H1 (cell line): Measurements from ENCODE around the gene GALNT13. TPM values are rescaled to one million over a fixed set of nuclear protein-coding genes. Genes with fewer than 3 reads are reported as not detected.

Experiments
- CTCF ChIA-PET: fragments of 300-600 bp; sonication (Branson Sonifier 250); formaldehyde crosslinking; loops from one replicate; lab custom pipeline; 2021; ENCODE audit not compliant: partially characterized antibody; lab: Charles Lee
- POLR2A ChIA-PET: fragments of 300-600 bp; sonication (Branson Sonifier 250); formaldehyde crosslinking; loops from one replicate; lab custom pipeline; 2021; ENCODE audit warnings: inconsistent platforms; ENCODE audit not compliant: partially characterized antibody; lab: Charles Lee
- DNase-seq, 2 experiments: peaks; one replicate each; pipeline versions ENCODE4 v3.0.0 to v3.0.0-alpha.2; 2010 to 2022; ENCODE audit warnings: low spot score in 2 of 2, low read depth in 1 of 2, mixed read lengths in 1 of 2
- FAIRE-seq: peaks from 2 replicates; lab custom pipeline; 2011; peaks lifted over from hg19 to GRCh38; lab: Jason Lieb, UNC
- H2AFZ ChIP-seq: 2 replicates; pipeline ENCODE4 v1.8.1; 2012; ENCODE audit warnings: low read length, inconsistent platforms
- H2AK5ac ChIP-seq: 2 replicates; pipeline ENCODE4 v1.6.1; 2013; ENCODE audit warnings: low read depth, low read length
- H2BK120ac ChIP-seq: replicated peaks from 2 replicates; pipeline ENCODE3; 2013; ENCODE audit warnings: low read depth, low read length, inconsistent platforms
- H2BK12ac ChIP-seq: 2 replicates; pipeline ENCODE4 v1.6.1; 2013; ENCODE audit warnings: low read depth, low read length
- H2BK15ac ChIP-seq: 2 replicates; pipeline ENCODE4 v1.6.1; 2013; ENCODE audit warnings: low read length
- H2BK20ac ChIP-seq: 2 replicates; pipeline ENCODE4 v1.6.1; 2013; ENCODE audit warnings: low read length
- H2BK5ac ChIP-seq: 2 replicates; pipeline ENCODE4 v1.6.1; 2013; ENCODE audit warnings: low read depth, low read length
- H3K14ac ChIP-seq: 2 replicates; pipeline ENCODE4 v1.6.1; 2013; ENCODE audit warnings: inconsistent platforms; ENCODE audit not compliant: insufficient read length
- H3K18ac ChIP-seq: 2 replicates; pipeline ENCODE4 v1.6.1; 2013; ENCODE audit warnings: low read length; ENCODE audit errors: extremely low read depth
- H3K23ac ChIP-seq: 2 replicates; pipeline ENCODE4 v1.6.1; 2013; ENCODE audit warnings: inconsistent platforms; ENCODE audit not compliant: insufficient read length
- H3K23me2 ChIP-seq: 2 replicates; pipeline ENCODE4 v1.6.1; 2013; ENCODE audit warnings: low read depth, low read length
- H3K27ac ChIP-seq: 2 replicates; pipeline ENCODE4 v1.6.1; 2011; ENCODE audit warnings: low read depth, low read length, inconsistent platforms
- H3K27me3 ChIP-seq, 4 experiments: replicated peaks in 1 of 4; 1 replicate in 1 of 4; 2 replicates in 3 of 4; pipeline versions ENCODE4 v1.6.1 to v1.8.1; 2011 to 2013; ENCODE audit warnings: low read length in 3 of 4, mild to moderate bottlenecking in 3 of 4, inconsistent platforms in 2 of 4, mixed read lengths in 2 of 4, moderate library complexity in 1 of 4; ENCODE audit not compliant: control insufficient read depth in 3 of 4, insufficient read depth in 3 of 4; ENCODE audit errors: extremely low read depth in 1 of 4
- H3K36me3 ChIP-seq, 4 experiments: 2 replicates each; pipeline versions ENCODE4 v1.6.1 to v1.8.1; 2011 to 2013; ENCODE audit warnings: mild to moderate bottlenecking in 4 of 4, low read length in 3 of 4, moderate library complexity in 2 of 4, control low read depth in 1 of 4, inconsistent platforms in 1 of 4; ENCODE audit not compliant: insufficient read depth in 4 of 4, control insufficient read depth in 2 of 4
- H3K4ac ChIP-seq: replicated peaks from 2 replicates; pipeline ENCODE3; 2013; ENCODE audit warnings: low read length, low read depth, mixed read lengths, inconsistent platforms; ENCODE audit not compliant: insufficient read length
- H3K4me1 ChIP-seq, 4 experiments: replicated peaks in 1 of 4; 1 replicate in 1 of 4; 2 replicates in 3 of 4; pipeline versions ENCODE4 v1.6.1 to v1.8.1; 2011 to 2013; ENCODE audit warnings: low read length in 3 of 4, inconsistent platforms in 2 of 4, mixed read lengths in 1 of 4; ENCODE audit not compliant: insufficient read depth in 4 of 4, control insufficient read depth in 3 of 4
- H3K4me2 ChIP-seq, 2 experiments: 2 replicates each; pipeline versions ENCODE4 v1.6.1 to v1.8.1; 2011 to 2013; ENCODE audit warnings: low read depth in 2 of 2, low read length in 2 of 2, control low read depth in 1 of 2, inconsistent platforms in 1 of 2, mild to moderate bottlenecking in 1 of 2; ENCODE audit not compliant: insufficient read depth in 1 of 2
- H3K4me3 ChIP-seq, 4 experiments: fragments of 200-600, 300-600 bp in 1 of 4; sonication (generic), shearing (Covaris generic), sonication (Bioruptor Twin) in 1 of 4; 2 replicates each; pipeline versions ENCODE4 v1.5.1 to v1.8.1; 2011 to 2016; ENCODE audit warnings: low read length in 4 of 4, low read depth in 3 of 4, control low read depth in 2 of 4, inconsistent platforms in 2 of 4, mild to moderate bottlenecking in 2 of 4, mixed read lengths in 1 of 4, moderate library complexity in 1 of 4; ENCODE audit not compliant: insufficient read depth in 2 of 4; ENCODE audit errors: extremely low read depth in 1 of 4
- H3K56ac ChIP-seq: replicated peaks from 2 replicates; pipeline ENCODE3; 2013; ENCODE audit warnings: low read depth, mild to moderate bottlenecking, mixed read lengths, low read length, inconsistent platforms; ENCODE audit not compliant: insufficient read length
- H3K79me1 ChIP-seq: 2 replicates; pipeline ENCODE4 v1.6.1; 2013; ENCODE audit warnings: low read depth, low read length, control low read depth
- H3K79me2 ChIP-seq, 2 experiments: 2 replicates each; pipeline versions ENCODE4 v1.6.1 to v1.8.1; 2012 to 2013; ENCODE audit warnings: low read length in 2 of 2, mild to moderate bottlenecking in 2 of 2, inconsistent platforms in 1 of 2; ENCODE audit not compliant: insufficient read depth in 2 of 2, control insufficient read depth in 1 of 2
- H3K9ac ChIP-seq, 4 experiments: replicated peaks in 1 of 4; 1 replicate in 1 of 4; 2 replicates in 3 of 4; pipeline versions ENCODE4 v1.6.1 to v1.8.1; 2011 to 2013; ENCODE audit warnings: low read depth in 3 of 4, low read length in 3 of 4, control low read depth in 2 of 4, mild to moderate bottlenecking in 2 of 4, moderate library complexity in 2 of 4, inconsistent platforms in 1 of 4; ENCODE audit errors: extremely low read depth in 1 of 4
- H3K9me3 ChIP-seq, 2 experiments: 2 replicates each; pipeline versions ENCODE4 v1.6.1 to v1.8.1; 2012 to 2013; ENCODE audit warnings: mild to moderate bottlenecking in 2 of 2, moderate library complexity in 2 of 2, control low read depth in 1 of 2, inconsistent platforms in 1 of 2, low read depth in 1 of 2, low read length in 1 of 2, mixed read lengths in 1 of 2; ENCODE audit not compliant: insufficient read depth in 2 of 2
- H4K20me1 ChIP-seq, 2 experiments: replicated peaks in 1 of 2; 2 replicates each; pipeline versions ENCODE3 to v1.8.1; 2011 to 2013; ENCODE audit warnings: inconsistent platforms in 2 of 2, low read length in 2 of 2, mild to moderate bottlenecking in 1 of 2; ENCODE audit not compliant: insufficient read depth in 2 of 2, control insufficient read depth in 1 of 2
- H4K5ac ChIP-seq: 2 replicates; pipeline ENCODE4 v1.6.1; 2013; ENCODE audit warnings: low read length, low read depth, mixed read lengths, inconsistent platforms; ENCODE audit not compliant: insufficient read length
- H4K8ac ChIP-seq: 2 replicates; pipeline ENCODE4 v1.8.0; 2013; ENCODE audit warnings: mild to moderate bottlenecking, moderate library complexity, low read length, inconsistent platforms; ENCODE audit not compliant: insufficient read depth; ENCODE audit errors: extremely low read depth
- H4K91ac ChIP-seq: replicated peaks from 2 replicates; pipeline ENCODE3; 2013; ENCODE audit warnings: low read length, mixed read lengths, inconsistent platforms; ENCODE audit not compliant: insufficient read length
- EZH2 ChIP-seq: fragments of 200-600 bp; sonication (generic); IDR thresholded peaks from 2 replicates; pipeline ENCODE4 v1.7.1; 2012; ENCODE audit warnings: low read depth, mild to moderate bottlenecking, moderate library complexity, low read length, inconsistent platforms; ENCODE audit not compliant: severe bottlenecking
- KDM4A ChIP-seq: IDR thresholded peaks from one replicate; pipeline ENCODE4 v1.7.1; 2012; ENCODE audit warnings: low read depth, mild to moderate bottlenecking, moderate library complexity, low read length, inconsistent platforms; ENCODE audit not compliant: severe bottlenecking
- PHF8 ChIP-seq: fragments of 200-600 bp; sonication (generic); conservative IDR thresholded peaks from 2 replicates; pipeline ENCODE4 v1.7.1; 2012; ENCODE audit warnings: low read depth, mild to moderate bottlenecking, inconsistent platforms, low read length, moderate library complexity
- POLR2A ChIP-seq, 2 experiments: IDR thresholded peaks; 1 replicate in 1 of 2; 2 replicates in 1 of 2; pipeline ENCODE4 v1.6.1; 2011; ENCODE audit warnings: low read depth in 2 of 2, low read length in 2 of 2, mild to moderate bottlenecking in 2 of 2; ENCODE audit errors: control extremely low read depth in 1 of 2
- RAD21 ChIP-seq, 2 experiments: IDR thresholded peaks in 1 of 2; conservative IDR thresholded peaks in 1 of 2; 2 replicates each; pipeline ENCODE4 v1.6.1; 2011; ENCODE audit warnings: low read depth in 2 of 2, low read length in 2 of 2, improper control_type of control experiment in 1 of 2, inconsistent platforms in 1 of 2, mild to moderate bottlenecking in 1 of 2, moderate library complexity in 1 of 2
- SIRT6 ChIP-seq: IDR thresholded peaks from one replicate; pipeline ENCODE4 v1.7.1; 2012; ENCODE audit warnings: low read length, inconsistent platforms
- WGBS, 2 experiments: shearing (Covaris generic) in 1 of 2; methylation state at CpG; one replicate each; pipeline versions ENCODE4 v1.1.6 to v1.1.7; 2013 to 2015; ENCODE audit warnings: low lambda C conversion rate in 2 of 2, mixed read lengths in 2 of 2, inconsistent platforms in 1 of 2, low coverage in 1 of 2, missing lambda C conversion rate in 1 of 2; ENCODE audit not compliant: insufficient replicate concordance in 2 of 2, insufficient coverage in 1 of 2, insufficient read length in 1 of 2; ENCODE audit errors: extremely low coverage in 1 of 2, missing lambda C conversion rate in 1 of 2; 5-methylcytosine and 5-hydroxymethylcytosine counted together
- long read RNA-seq, 2 experiments: library from RNA in 1 of 2; library from capped mRNA in 1 of 2; stranded (forward); transcript quantifications; one replicate each; pipeline ENCODE4 v2.0.0, GENCODE V29; 2021; ENCODE audit warnings: inconsistent platforms in 1 of 2
- polyA minus RNA-seq, 3 experiments: library from RNA; depleted of rRNA, polyadenylated mRNA; stranded (reverse); fragments of >200 nt; gene quantifications; 1 replicate in 2 of 3; 2 replicates in 1 of 3; pipeline ENCODE4 v1.2.3, GENCODE V29; 2011
- polyA plus RNA-seq, 7 experiments: library from polyadenylated mRNA; depleted of rRNA in 3 of 7; stranded (reverse) in 5 of 7; unstranded in 2 of 7; fragments of >200 nt in 5 of 7; fragments of 200-250 nt in 2 of 7; gene quantifications; 1 replicate in 5 of 7; 2 replicates in 1 of 7; 4 replicates in 1 of 7; pipeline versions ENCODE4 v1.2.1 to v1.2.3, GENCODE V29; 2011 to 2013; ENCODE audit warnings: missing spikeins in 2 of 7, mixed read lengths in 2 of 7
- total RNA-seq: library from RNA; stranded (reverse); fragmentation: NEBNext Ultra II Directional; extraction: Animal tissue kit (Norgen Biotek cat#: 25700); gene quantifications from 2 replicates; pipeline ENCODE4 v1.2.1, GENCODE V29; 2021

The GALNT13 gene
- total RNA-seq (9.6 and 10.4 TPM in 2 replicates), polyA plus RNA-seq (2011; rRNA removed) (1.4 and 3.2 TPM in 2 replicates), polyA minus RNA-seq (2011; rRNA and poly(A)+ RNA removed) (4.2 and 5.1 TPM in 2 replicates)
- 3.1 TPM for polyA plus RNA-seq (2011; cell fraction: cytosol; rRNA removed)
- 1.8 TPM for polyA plus RNA-seq (2011; cell fraction: nucleus; rRNA removed)
- polyA plus RNA-seq (2012, experiment 1 of 2), result 4.1 to 6.2 TPM (median 4.7 TPM) in 4 replicates
- polyA plus RNA-seq (2012, experiment 2 of 2), result 1.7 TPM
- polyA plus RNA-seq (2013, experiment 1 of 2), result 5.5 TPM
- polyA plus RNA-seq (2013, experiment 2 of 2), result 5.5 TPM
- polyA minus RNA-seq (2011; cell fraction: cytosol; rRNA and poly(A)+ RNA removed), result 3.7 TPM
- 13.4 TPM for polyA minus RNA-seq (2011; cell fraction: nucleus; rRNA and poly(A)+ RNA removed)
- long read RNA-seq, experiment 1, partial matches to known transcripts, result 5 of 11 reads
- long read RNA-seq, experiment 1, other reads (novel, unspliced or antisense), result 6 of 11 reads
- long read RNA-seq, experiment 2, partial matches to known transcripts, result 0 of 2 reads
- long read RNA-seq, experiment 2, other reads (novel, unspliced or antisense), result 2 of 2 reads

GRCh38 chr2:153871231-153872221 lies at the start of gene GALNT13:
GALNT13 (plus strand) TSS chr2:153871922.
- Histone ChIP-seq H3K4ac (no peak within 1 kb of the TSS), H4K91ac (peak within 1 kb of the TSS; percentile 51), H3K79me2 (peaks cover 0 to 13% of the 10 kb centered on the region in 2 experiments; a peak in 1 of 4 replicates), H2BK20ac (no peak within 1 kb of the TSS), H4K5ac (peak within 1 kb of the TSS; percentile 39), H2AFZ (peak within 1 kb of the TSS; percentile 56; the same call in 1 of the 2 replicates), H3K4me2 (peak within 1 kb of the TSS; percentile 97 to 98), H3K27ac (peak within 1 kb of the TSS; percentile 29; the same call in 1 of the 2 replicates), H3K23ac (no peak within 1 kb of the TSS), H2BK120ac (no peak within 1 kb of the TSS), H3K9ac (peak within 1 kb of the TSS; percentile 56 to 85 (median 64)), H3K27me3 (peaks cover 2 to 27% (median 21%) of the 10 kb centered on the region in 4 experiments), H3K56ac (peak within 1 kb of the TSS; percentile 47), H4K20me1 (peaks cover 13 to 15% of the 10 kb centered on the region in 2 experiments), H3K36me3 (no peaks in the 10 kb centered on the region), H3K14ac (no peak within 1 kb of the TSS), H2AK5ac (0 out of 2 replicates have a peak within 1 kb of the TSS, but pooled peaks have one; percentile 19), H3K18ac (peak within 1 kb of the TSS; percentile 88), H2BK5ac (no peak within 1 kb of the TSS), H3K23me2 (peaks cover 17% of the 10 kb centered on the region), H3K4me3 (peak within 1 kb of the TSS; percentile 66 to 85 (median 78)), H3K79me1 (no peaks in the 10 kb centered on the region), H4K8ac (peak within 1 kb of the TSS; percentile 85), H2BK15ac (no peak within 1 kb of the TSS), H3K4me1 (peaks cover 0 to 5% (median 1%) of the 10 kb centered on the region in 4 experiments; a peak in 2 of 7 replicates), H3K9me3 (no peaks in the 10 kb centered on the region), H2BK12ac (no peak within 1 kb of the TSS)
- POLR2A ChIA-PET, result interaction anchor here (0.6 to 1.9 kb wide), 4 partner anchors 15 to 821 kb away, joined by 3 to 11 read pairs (median 4); no protein-coding TSS in a partner anchor
- CTCF ChIA-PET, result interaction anchor here (0.5 to 1.5 kb wide), 6 partner anchors 13 to 505 kb away, joined by 3 to 5 read pairs (median 3); no protein-coding TSS in a partner anchor
- FAIRE-seq, result no peak
- WGBS, 2 experiments, result 1% methylated on average over 44 of the region's 93 CpGs; no CpG with 5 or more reads in 1 of the 2 experiments
- DNase-seq, result peak; percentile 89 to 94
- TF ChIP-seq EZH2, result no peak
- peak in 1 of 2 experiments; percentile 63; a peak in 2 of 3 replicates for TF ChIP-seq POLR2A (IDR thresholded peaks at IDR 0.05; ENCODE audit: control extremely low read depth in 1 of 2, low read depth in 2 of 2, low read length in 2 of 2)
- TF ChIP-seq PHF8, result peak; percentile 73
- peak; percentile 94 for TF ChIP-seq KDM4A
- peak; percentile 29 to 34; a peak in 3 of 4 replicates for TF ChIP-seq RAD21 (IDR thresholded peaks at IDR 0.05 in 1 of 2, conservative IDR thresholded peaks at IDR 0.05 in 1 of 2; ENCODE audit: low read depth in 2 of 2, low read length in 2 of 2)
- TF ChIP-seq SIRT6, result no peak
